Stimulated activated CD4-positive, alpha-beta T cell treated with anti-CD3 and anti-CD28 coated beads, Interleukin-1b, Interleukin-23, amount 100 ng/mL, for 4 hours (primary cell): ENCODE measurements around the gene SMARCA4.
"Not testable (repeated sequence)": the region's sequence is repeated elsewhere in the genome, so short reads cannot be mapped to it uniquely, and the experiment has no call there.

Experiments
- DNase-seq, 2 donors: peaks; one replicate each; pipeline ENCODE4 v3.0.0-alpha.2; 2020; ENCODE audit warnings: low read depth in 2 of 2

SMARCA4 gene

GRCh38 chr19:11064831-11065303 is 104.0 kb downstream of the SMARCA4 start:
- DNase-seq, result no peak

GRCh38 chr19:11066326-11066725 is 105.5 kb downstream of the SMARCA4 start:
- DNase-seq, result no peak

DNA sequence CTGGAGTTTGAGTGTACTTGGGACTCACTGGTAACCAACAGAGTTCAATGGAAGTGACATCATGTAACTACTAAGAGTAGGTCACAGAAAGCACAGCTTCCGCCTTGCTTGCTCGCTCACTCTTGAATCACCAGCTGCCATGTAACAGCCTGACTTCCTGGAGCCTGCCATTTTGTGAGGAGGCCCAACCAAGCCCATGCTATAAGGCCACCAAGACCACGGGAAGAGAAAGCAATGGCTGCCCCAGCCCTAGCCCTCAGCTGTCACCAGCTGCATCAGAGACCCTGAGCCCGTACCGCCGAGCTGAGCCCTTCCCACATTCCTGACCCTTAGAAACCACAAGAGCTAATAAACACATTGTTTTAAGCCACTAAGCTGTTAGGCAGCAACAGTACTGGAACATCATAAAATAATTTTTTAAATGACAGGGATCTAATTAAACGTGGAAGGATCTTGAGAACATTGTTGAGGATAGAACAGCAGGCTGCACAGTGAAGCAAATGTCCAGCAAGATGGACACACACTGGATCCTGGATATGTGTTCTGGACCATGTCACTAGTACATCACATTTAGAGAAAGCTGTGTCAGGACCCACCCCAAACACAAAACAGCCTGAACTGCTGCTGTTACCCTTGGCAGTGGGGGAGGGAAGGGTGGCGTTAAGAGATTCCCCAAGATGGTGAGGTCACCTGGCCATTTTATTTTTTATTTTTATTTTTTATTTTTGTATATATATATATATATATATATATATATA is 106.7 kb downstream of the SMARCA4 start:
- DNase-seq, result no peak

GRCh38 chr19:11069561-11069960 is 108.7 kb downstream of the SMARCA4 start:
- no peak for DNase-seq

DNA sequence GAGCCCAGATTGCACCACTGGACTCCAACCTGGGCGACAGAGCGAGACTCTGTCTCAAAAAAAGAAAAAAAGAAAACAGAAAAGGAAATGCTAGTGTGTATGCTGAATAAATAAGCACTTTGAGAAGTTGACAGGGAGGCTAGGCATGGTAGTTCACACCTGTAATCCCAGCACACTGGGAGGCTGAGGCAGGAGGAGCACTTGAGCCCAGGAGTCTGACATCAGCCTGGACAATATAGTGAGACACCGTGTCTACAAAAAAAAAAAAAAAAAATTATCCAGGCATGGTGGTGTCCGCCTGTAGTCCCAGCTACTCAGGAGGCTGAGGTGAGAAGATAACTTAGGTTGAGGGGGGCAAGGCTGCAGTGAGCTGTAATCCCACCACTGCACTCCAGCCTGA is 109.3 kb downstream of the SMARCA4 start:
- DNase-seq, result no peak

- no peak for DNase-seq
Observed at GRCh38 chr19:11073568-11073967, 112.7 kb downstream of the SMARCA4 start.

GRCh38 chr19:11076792-11077191 is 116.0 kb downstream of the SMARCA4 start:
- DNase-seq, result not testable (repeated sequence)

DNA sequence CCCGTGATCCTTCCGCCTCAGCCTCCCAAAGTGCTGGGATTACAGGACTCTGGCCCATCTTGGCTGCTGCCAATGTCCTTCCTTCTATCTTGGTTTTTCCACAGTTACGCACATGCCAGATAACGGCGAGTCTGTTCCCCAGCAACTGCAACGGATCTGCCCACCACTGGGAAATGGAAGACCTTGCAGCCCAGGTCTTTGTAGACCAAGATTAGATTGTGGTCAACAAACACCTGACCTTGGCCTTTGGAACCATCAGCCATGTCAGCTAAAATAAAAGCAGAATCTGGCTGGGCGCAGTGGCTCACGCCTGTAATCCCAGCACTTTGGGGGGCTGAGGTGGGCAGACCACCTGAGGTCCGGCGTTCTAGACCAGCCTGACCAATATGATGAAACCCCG is 118.1 kb downstream of the SMARCA4 start:
- no peak for DNase-seq

- no peak for DNase-seq
Observed at GRCh38 chr19:11079999-11080398, 119.2 kb downstream of the SMARCA4 start.

DNA sequence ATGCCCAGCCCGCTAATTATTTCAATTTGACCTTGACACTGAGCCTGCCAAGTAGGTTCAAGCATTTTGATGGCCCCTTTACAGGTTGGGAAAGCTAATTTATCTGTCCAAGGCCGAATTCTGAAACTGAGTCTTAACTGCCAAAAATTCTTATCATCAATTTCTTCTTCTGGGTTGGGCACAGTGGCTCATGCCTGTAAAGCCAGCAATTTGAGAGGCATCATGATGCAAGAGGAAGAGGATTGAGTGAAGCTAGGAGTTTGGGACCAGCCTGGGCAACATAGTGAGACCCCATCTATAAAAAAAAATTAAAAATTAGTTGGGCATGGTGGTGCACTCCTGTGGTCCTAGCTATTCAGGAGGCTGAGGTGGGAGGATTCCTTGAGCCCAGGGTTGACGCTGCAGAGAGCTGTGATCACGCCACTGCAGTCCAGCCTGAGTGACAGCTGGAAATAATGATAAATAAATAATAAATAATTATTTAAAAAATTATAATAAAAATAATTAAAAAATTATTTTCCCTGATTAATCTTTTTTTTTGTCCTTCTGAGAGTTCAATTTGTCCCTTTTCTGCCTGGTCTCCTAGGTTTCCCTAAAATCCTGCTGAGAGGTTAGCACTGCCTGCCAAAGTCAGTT is 127.2 kb downstream of the SMARCA4 start:
- DNase-seq, result no peak

DNA sequence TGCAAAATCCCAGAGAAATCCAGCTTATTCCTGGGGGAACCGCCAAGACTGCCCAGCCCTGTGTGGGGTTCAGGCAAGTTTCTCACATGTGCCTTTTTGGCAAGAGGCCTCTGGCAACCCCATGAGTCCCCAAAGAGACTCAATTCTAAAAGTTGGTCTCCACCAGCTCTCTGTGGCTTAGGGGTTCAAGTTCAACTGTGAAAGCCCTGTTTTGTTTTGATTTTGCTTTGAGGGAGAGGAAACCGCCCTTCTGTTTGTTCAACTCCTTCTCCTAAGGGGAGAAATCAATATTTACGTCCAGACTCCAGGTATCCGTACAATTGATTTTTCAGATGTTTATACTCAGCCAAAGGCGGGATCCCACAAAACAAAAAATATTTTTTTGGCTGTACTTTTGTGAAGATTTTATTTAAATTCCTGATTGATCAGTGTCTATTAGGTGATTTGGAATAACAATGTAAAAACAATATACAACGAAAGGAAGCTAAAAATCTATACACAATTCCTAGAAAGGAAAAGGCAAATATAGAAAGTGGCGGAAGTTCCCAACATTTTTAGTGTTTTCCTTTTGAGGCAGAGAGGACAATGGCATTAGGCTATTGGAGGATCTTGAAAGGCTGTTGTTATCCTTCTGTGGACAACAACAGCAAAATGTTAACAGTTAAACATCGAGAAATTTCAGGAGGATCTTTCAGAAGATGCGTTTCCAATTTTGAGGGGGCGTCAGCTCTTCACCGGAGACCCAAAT is 127.8 kb downstream of the SMARCA4 start:
- no peak for DNase-seq

DNA sequence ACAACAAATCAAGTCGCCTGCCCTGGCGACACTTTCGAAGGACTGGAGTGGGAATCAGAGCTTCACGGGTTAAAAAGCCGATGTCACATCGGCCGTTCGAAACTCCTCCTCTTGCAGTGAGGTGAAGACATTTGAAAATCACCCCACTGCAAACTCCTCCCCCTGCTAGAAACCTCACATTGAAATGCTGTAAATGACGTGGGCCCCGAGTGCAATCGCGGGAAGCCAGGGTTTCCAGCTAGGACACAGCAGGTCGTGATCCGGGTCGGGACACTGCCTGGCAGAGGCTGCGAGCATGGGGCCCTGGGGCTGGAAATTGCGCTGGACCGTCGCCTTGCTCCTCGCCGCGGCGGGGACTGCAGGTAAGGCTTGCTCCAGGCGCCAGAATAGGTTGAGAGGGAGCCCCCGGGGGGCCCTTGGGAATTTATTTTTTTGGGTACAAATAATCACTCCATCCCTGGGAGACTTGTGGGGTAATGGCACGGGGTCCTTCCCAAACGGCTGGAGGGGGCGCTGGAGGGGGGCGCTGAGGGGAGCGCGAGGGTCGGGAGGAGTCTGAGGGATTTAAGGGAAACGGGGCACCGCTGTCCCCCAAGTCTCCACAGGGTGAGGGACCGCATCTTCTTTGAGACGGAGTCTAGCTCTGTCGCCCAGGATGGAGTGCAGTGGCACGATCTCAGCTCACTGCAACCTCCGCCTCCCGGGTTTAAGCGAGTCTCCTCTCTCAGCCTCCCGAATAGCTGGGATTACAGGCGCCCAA is 128.6 kb downstream of the SMARCA4 start, which contains the start of gene LDLR:
TSS of gene LDLR (plus strand) at position 210 of the 760 bp plus-strand sequence. CDS start at position 296, 86 bp downstream.
- DNase-seq, result peak; percentile 48 to 68

- DNase-seq, result not testable (repeated sequence)
Observed at GRCh38 chr19:11090014-11090263, 129.1 kb downstream of the SMARCA4 start.

DNA sequence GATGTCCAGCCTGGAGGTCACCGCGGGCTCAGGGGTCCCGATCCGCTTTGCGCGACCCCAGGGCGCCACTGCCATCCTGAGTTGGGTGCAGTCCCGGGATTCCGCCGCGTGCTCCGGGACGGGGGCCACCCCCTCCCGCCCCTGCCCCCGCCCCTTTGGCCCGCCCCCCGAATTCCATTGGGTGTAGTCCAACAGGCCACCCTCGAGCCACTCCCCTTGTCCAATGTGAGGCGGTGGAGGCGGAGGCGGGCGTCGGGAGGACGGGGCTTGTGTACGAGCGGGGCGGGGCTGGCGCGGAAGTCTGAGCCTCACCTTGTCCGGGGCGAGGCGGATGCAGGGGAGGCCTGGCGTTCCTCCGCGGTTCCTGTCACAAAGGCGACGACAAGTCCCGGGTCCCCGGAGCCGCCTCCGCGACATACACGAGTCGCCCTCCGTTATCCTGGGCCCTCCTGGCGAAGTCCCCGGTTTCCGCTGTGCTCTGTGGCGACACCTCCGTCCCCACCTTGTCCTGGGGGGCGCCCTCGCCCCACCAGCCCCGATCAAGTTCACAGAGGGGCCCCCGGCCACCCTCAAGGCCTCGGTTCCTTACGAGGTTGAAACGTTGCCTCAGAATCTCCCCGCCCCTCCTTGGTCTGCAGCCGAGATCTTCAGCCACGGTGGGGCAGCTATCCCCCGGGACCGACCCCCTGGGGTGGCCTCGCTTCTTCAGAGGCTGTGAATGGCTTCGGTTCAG is 129.6 kb downstream of the SMARCA4 start:
- peak; percentile 94 to 96 for DNase-seq

DNA sequence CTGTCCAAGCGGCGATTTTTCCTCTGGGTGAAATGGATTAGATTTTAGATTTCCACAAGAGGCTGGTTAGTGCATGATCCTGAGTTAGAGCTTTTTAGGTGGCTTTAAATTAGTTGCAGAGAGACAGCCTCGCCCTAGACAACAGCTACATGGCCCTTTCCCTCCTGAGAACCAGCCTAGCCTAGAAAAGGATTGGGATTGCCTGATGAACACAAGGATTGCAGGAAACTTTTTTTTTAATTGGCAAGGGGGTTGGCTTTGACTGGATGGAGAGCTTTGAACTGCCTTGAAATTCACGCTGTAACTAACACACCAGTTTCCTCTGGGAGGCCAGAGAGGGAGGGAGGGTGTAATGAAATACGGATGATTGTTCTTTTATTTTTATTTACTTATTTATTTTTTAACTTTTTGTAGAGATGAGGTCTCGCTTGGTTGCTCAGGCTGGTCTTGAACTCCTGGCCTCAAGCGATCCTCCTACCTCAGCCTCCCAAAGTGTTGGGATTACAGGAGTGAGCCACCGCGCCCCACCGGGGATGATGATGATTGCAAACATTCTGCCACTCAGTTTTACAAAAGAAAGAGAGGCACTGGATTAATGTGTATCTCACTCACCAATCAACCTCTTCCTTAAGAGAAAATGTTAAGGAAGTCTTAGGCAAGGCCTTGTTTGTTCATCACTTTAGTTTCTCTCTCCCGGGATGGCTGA is 130.3 kb downstream of the SMARCA4 start:
- no peak for DNase-seq

DNA sequence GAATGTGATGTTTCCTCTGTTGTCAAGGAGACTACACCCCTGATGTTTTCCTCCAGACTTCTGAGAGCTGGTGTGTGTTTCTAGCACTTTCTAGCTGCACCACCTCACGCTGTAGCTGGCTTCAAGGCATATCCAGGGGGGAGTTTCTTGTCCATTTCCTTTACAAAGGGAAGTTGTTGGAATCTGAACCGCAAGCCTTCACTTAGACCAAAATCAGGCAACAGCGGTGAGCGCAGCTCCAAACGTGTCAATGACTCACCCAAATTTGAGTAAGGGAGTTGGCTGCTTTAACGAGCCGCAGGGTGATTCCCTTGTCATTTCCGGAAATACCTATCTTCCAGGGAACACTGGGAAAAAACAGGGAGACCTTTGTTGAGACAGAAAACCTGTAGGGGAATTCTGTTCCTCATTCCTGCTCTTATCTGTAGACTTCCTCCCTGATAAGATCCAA is 130.9 kb downstream of the SMARCA4 start:
- DNase-seq, result peak in 1 of 2 donors; percentile 41

GRCh38 chr19:11092181-11092538 is 131.3 kb downstream of the SMARCA4 start:
- DNase-seq, result peak in 1 of 2 donors; percentile 21

- no peak for DNase-seq
Observed at GRCh38 chr19:11093689-11094238, 132.9 kb downstream of the SMARCA4 start.

GRCh38 chr19:11094520-11094894 is 133.7 kb downstream of the SMARCA4 start:
- DNase-seq, result no peak

DNA sequence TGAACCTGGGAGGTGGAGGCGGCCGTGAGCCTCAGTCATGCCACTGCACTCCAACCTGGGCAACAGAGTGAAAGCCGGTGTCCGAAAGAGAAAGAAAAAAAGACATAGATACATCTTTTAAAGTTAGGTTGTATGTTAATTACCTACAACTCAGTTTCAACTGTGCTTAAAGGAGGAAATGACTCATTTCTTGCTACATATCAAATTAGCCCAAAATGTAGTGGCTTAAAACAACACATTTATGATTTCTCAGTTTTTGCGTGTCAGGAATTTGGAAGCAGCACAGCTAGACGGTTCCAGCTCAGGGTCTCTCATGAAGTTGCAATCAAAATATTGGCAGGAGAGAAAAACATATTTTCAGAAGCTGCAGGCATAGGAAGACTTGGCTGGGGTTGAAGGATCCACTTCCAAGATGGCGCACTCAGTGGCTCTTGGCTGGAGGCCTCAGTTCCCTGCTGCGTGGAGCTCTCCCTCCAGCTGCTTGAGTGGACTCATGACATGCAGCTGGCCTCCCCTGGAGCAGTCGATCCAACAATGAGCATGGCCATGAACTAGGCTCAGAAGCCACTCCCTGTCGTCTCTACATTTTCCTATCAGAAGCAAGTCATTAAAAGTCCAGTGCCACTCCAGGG is 135.5 kb downstream of the SMARCA4 start:
- no peak for DNase-seq
